ENCODE measurements around the gene F2RL3. TPM values are rescaled to one million over a fixed set of nuclear protein-coding genes. Genes with fewer than 3 reads are reported as not detected.

F2RL3 gene
- total RNA-seq, 1 experiment from 2014 or later: not detected

- ATAC-seq (no peak), DNase-seq (ENCODE audit: low read depth, low spot score) (no peak)
- TF ChIP-seq, protein P1, sequence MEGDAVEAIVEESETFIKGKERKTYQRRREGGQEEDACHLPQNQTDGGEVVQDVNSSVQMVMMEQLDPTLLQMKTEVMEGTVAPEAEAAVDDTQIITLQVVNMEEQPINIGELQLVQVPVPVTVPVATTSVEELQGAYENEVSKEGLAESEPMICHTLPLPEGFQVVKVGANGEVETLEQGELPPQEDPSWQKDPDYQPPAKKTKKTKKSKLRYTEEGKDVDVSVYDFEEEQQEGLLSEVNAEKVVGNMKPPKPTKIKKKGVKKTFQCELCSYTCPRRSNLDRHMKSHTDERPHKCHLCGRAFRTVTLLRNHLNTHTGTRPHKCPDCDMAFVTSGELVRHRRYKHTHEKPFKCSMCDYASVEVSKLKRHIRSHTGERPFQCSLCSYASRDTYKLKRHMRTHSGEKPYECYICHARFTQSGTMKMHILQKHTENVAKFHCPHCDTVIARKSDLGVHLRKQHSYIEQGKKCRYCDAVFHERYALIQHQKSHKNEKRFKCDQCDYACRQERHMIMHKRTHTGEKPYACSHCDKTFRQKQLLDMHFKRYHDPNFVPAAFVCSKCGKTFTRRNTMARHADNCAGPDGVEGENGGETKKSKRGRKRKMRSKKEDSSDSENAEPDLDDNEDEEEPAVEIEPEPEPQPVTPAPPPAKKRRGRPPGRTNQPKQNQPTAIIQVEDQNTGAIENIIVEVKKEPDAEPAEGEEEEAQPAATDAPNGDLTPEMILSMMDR (IDR thresholded peaks at IDR 0.05): no peak
- no peak for TF ChIP-seq TCF7L2 (IDR thresholded peaks at IDR 0.05; ENCODE audit: low read depth, low read length)
- TF ChIP-seq POLR2AphosphoS5 (IDR thresholded peaks at IDR 0.05; ENCODE audit: low read depth, low read length): no peak
- TF ChIP-seq, protein P2, sequence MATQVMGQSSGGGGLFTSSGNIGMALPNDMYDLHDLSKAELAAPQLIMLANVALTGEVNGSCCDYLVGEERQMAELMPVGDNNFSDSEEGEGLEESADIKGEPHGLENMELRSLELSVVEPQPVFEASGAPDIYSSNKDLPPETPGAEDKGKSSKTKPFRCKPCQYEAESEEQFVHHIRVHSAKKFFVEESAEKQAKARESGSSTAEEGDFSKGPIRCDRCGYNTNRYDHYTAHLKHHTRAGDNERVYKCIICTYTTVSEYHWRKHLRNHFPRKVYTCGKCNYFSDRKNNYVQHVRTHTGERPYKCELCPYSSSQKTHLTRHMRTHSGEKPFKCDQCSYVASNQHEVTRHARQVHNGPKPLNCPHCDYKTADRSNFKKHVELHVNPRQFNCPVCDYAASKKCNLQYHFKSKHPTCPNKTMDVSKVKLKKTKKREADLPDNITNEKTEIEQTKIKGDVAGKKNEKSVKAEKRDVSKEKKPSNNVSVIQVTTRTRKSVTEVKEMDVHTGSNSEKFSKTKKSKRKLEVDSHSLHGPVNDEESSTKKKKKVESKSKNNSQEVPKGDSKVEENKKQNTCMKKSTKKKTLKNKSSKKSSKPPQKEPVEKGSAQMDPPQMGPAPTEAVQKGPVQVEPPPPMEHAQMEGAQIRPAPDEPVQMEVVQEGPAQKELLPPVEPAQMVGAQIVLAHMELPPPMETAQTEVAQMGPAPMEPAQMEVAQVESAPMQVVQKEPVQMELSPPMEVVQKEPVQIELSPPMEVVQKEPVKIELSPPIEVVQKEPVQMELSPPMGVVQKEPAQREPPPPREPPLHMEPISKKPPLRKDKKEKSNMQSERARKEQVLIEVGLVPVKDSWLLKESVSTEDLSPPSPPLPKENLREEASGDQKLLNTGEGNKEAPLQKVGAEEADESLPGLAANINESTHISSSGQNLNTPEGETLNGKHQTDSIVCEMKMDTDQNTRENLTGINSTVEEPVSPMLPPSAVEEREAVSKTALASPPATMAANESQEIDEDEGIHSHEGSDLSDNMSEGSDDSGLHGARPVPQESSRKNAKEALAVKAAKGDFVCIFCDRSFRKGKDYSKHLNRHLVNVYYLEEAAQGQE (IDR thresholded peaks at IDR 0.05; ENCODE audit: insufficient read depth in 1 of 2, low read depth in 2 of 2, low read length in 1 of 2): no peak
- no peak for TF ChIP-seq SIN3A (IDR thresholded peaks at IDR 0.05; ENCODE audit: borderline replicate concordance, insufficient read depth, low read depth, low read length)
- no peaks in the 10 kb centered on the region for H3K9me3 ChIP-seq (ENCODE audit: control insufficient read depth, insufficient read depth, low read depth, low read length)
- ChIA-PET CTCF (no interaction called here), POLR2A (no interaction called here)
- no peak overlapping the region for H3K27ac ChIP-seq (ENCODE audit: low read length)
- intact Hi-C loops (cut with micrococcal nuclease; ENCODE audit: unreplicated experiment) (no loop called here), in situ Hi-C loops (cut with HindIII; ENCODE audit: low pct_unique_long_range_greater_than_20kb, low sequenced_read_pairs) (no loop called here)
- H3K27me3 ChIP-seq (ENCODE audit: control insufficient read depth, insufficient read depth, low read length): no peaks in the 10 kb centered on the region
- no peak overlapping the region for H3K4me3 ChIP-seq (ENCODE audit: low read depth in 2 of 2, low read length in 2 of 2)
- no peaks in the 10 kb centered on the region for H3K4me1 ChIP-seq (ENCODE audit: control insufficient read depth, insufficient read depth, low read length)
- no TSS peak for BruUV-seq (replicated peaks)
- peaks cover 2% of the 10 kb centered on the region for H3K36me3 ChIP-seq (ENCODE audit: control insufficient read depth, insufficient read depth, low read length)
Observed at GRCh38 chr19:16867211-16867610, 21.6 kb upstream of the F2RL3 start.

- H3K9me3 ChIP-seq (ENCODE audit: control insufficient read depth, insufficient read depth, low read depth, low read length): no peaks in the 10 kb centered on the region
- no peaks in the 10 kb centered on the region; the same call in 1 of the 2 replicates for H3K36me3 ChIP-seq (ENCODE audit: control insufficient read depth, insufficient read depth, low read length)
- ChIA-PET POLR2A (no interaction called here), CTCF (no interaction called here)
- no peaks in the 10 kb centered on the region for H3K27me3 ChIP-seq (ENCODE audit: control insufficient read depth, insufficient read depth, low read length)
- no peak for ATAC-seq
- BruUV-seq (replicated peaks): no TSS peak
- H3K4me1 ChIP-seq (ENCODE audit: control insufficient read depth, insufficient read depth, low read length): no peaks in the 10 kb centered on the region
- TF ChIP-seq, protein P1 (IDR thresholded peaks at IDR 0.05): no peak
- no peak for TF ChIP-seq SIN3A (IDR thresholded peaks at IDR 0.05; ENCODE audit: borderline replicate concordance, insufficient read depth, low read depth, low read length)
- TF ChIP-seq, protein P2 (IDR thresholded peaks at IDR 0.05; ENCODE audit: insufficient read depth in 1 of 2, low read depth in 2 of 2, low read length in 1 of 2): no peak
- TF ChIP-seq TCF7L2 (IDR thresholded peaks at IDR 0.05; ENCODE audit: low read depth, low read length): no peak
- TF ChIP-seq POLR2AphosphoS5 (IDR thresholded peaks at IDR 0.05; ENCODE audit: low read depth, low read length): no peak
- in situ Hi-C loops (cut with HindIII; ENCODE audit: low pct_unique_long_range_greater_than_20kb, low sequenced_read_pairs) (no loop called here), intact Hi-C loops (cut with micrococcal nuclease; ENCODE audit: unreplicated experiment) (no loop called here)
- no peak overlapping the region for H3K27ac ChIP-seq (ENCODE audit: low read length)
- DNase-seq (ENCODE audit: low read depth, low spot score): no peak
- H3K4me3 ChIP-seq (ENCODE audit: low read depth in 2 of 2, low read length in 2 of 2): no peak overlapping the region
Observed at GRCh38 chr19:16868423-16869130, 20.2 kb upstream of the F2RL3 start.
